Right ventricle myocardium inferior (tissue), 1 donor: Measurements from ENCODE around the gene INO80C. TPM values are rescaled to one million over a fixed set of nuclear protein-coding genes. Genes with fewer than 3 reads are reported as not detected.

ENCODE experiments used
- ATAC-seq: fragments of 200-7000 bp; cut with Tn5 transposase; one replicate; pipeline ENCODE4 v1.9.1; 2020; ENCODE audit warnings: mild to moderate bottlenecking, moderate library complexity
- DNase-seq: peaks from one replicate; pipeline ENCODE4 v3.0.0; 2021; ENCODE audit errors: missing footprints
- intact Hi-C: fragments of 100-400 bp; cut with DNase I; formaldehyde crosslinking; loops from one replicate; pipeline ENCODE4 v1.11.0; 2022
- total RNA-seq: library from RNA; stranded (reverse); fragmentation: NEBNext Ultra II Directional; extraction: Animal tissue kit (Norgen Biotek cat#: 25700); gene quantifications from one replicate; pipeline ENCODE4 v1.2.1, GENCODE V29; 2021
- donor health status: DM: no; HTN: yes; CAD: no; lungs with severe emphysema.

Gene INO80C
- total RNA-seq, 1 donor from 2014 or later: 21.3 TPM

DNA sequence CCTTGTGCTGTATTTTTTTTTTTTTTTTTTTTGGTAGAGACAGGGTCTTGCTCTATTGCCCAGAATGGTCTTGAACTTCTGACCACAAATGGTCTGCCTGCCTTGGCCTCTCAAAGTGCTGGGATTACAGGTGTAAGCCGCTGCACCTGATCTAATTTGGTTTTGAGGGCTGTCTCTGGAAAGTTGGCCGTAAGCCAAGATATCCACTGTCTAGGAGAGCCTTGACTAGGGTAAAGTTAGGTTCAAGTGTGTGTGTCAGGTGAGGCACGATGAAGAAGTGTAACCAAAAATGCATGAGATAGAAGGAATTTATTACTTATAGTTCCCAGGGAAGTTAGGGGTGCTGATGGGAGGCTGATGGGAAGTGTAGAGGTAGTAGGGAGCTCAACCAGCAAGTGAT lies 46.7 kb downstream of the INO80C start:
- intact Hi-C loops: no loop called here
- no peak for DNase-seq

DNA sequence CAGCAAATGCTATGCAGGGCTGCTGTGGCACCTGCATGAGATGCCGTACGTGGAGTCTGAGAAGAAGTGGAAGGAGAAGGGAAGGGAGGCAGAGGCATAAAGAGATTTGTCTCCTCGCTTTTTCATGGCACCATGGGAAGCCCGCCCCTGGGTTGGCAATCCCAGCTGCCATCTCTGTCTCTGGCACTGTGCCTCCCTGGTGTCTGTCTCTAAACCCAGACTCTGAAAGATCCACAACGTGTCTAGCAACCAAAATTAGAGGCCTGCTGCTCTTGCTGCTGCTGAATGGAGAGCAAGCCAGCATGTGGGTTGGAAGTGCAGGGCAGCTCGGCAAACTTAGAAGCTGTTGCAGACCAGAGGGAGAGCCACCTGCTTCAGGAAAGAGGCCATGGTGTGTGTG lies 53.1 kb downstream of the INO80C start:
- ATAC-seq (no peak), DNase-seq (no peak)
- intact Hi-C loops: no loop called here

More for the DNA sequence above, 46.7 kb downstream of the INO80C start:
- ATAC-seq: no peak

DNA sequence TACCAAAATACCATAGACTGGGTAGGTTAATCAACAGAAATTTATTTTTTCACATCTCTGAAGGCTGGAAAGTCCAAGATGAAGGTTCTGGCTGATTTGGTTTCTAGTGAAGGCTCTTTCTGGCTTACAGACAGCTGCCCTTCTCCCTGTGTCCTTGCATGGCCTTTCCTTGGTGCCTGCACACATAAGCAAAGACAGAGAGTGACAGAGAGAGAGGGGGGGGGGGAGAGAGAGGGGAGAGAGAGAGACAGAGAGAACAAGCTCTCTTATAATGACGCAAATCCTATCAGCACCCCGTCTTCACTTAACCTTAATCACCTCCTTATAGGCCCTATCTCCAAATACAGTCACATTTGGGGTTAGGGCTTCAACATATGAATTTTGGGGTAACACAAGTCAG lies 53.9 kb downstream of the INO80C start:
- no peak for ATAC-seq
- intact Hi-C loops: no loop called here
- no peak for DNase-seq

DNA sequence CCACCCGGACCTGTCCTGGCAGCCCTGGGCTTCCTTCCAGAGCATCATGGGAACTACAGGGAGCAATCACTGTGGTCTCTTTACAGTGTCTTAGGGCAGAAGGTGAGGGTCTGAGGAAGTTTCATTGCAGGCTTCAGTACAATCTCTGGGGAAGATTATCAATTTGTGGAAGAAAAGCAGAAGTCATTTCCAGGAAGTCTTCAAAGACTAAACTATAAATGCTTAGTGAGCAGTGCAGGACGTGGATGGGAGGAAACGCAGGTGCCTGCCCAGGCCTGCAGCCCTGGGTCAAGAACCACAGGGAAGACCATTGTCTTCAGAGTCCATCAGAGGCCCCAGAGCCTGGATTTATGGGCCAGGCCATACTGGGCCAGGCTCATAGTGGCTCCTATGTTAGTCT lies 54.3 kb downstream of the INO80C start:
- intact Hi-C loops: no loop called here
- ATAC-seq: peak; percentile 24

DNA sequence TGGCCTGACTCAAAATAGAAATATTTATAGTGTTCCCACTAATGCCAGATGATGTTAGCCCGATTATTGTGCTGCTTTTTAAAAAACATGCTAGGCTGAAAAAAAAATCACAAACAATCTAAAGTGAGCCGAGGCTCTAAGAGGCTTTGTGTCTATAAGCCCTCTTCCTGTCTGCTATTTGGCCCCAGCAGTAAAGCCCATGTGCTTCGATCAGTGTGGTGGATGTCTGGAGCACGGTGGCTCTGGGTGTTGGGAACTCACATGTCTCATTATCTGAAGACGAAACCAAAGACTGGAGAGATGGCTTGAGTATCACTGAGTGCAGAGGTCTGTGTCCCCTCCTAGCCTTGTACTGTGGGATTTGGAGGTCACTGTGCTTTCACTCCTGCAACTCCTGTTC lies 55.1 kb downstream of the INO80C start:
- DNase-seq: no peak
- peak; percentile 10 for ATAC-seq
- intact Hi-C loops: no loop called here

More for the DNA sequence above, 54.3 kb downstream of the INO80C start:
- DNase-seq: no peak

DNA sequence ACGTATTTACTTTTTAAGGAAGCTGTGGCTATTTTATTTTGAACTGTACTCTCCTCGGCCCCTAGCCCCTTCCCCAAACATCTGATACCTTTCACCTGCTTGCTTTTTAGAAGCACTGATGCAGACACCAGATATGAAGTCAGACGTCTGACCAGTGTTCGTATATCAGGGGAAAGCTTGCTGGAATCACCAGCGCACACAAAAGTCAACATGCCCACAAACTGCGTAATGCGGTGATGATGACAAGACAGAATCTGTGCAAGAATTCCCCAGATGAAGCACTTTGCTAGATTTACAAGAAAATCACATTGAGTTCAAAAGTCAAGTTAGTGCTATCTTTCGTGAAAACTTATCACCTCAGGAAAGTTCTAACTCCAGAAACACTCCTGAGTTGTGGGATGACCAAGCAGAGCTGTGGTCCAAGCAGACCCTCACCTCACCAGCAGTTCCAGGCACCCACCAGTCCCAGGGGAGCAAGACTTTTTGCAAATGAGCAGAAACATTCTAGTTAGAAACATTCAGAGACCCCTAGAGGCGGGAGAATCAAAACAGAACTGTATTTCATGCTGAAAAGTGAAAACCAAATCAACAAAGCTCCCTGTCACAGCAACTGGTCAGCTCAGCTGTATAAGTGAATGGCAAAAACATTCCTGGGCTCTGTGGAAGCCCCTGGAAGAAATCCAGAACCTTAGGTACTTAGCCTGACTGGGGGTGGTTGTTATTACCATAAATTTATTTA lies 55.7 kb downstream of the INO80C start:
- ATAC-seq: no peak

DNA sequence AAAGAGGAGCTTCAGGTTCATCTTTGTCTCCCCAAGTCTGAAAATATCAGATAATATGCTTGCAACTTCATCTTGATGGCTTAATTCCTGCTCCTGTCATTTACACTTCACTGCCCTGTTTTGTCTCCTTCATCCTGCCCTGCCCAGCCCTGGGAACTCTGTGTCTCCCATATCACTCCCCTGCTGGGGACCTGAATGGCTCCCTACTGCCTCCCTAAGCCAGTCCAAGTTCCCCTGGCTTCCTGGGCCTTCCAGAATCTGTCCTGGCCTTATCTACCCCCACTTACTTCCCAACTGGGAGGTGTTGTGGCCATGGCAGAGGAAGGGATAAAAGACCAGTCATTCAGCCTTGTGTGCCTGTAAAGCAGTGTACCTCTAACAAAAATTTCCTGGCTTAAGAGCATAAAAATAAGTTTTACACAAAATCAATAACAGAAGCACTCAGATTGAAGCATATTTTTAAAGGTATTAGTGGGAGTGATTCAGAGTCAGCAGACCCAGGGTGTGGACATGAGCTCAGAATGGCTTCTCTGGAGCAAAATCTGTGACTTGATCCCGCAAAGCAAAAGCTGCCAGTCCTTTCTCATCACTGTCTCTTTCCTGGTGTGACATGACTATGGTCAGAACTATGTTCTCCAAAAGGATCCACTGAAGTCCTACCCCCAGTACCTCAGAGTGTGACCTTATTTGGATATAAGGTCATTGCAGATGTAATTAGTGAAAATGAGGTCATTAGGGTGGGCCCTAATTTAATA lies 59.1 kb downstream of the INO80C start:
- ATAC-seq (no peak), DNase-seq (no peak)
- intact Hi-C loops: no loop called here

More for the DNA sequence above, 55.7 kb downstream of the INO80C start:
- no peak for DNase-seq
- intact Hi-C loops: no loop called here

DNA sequence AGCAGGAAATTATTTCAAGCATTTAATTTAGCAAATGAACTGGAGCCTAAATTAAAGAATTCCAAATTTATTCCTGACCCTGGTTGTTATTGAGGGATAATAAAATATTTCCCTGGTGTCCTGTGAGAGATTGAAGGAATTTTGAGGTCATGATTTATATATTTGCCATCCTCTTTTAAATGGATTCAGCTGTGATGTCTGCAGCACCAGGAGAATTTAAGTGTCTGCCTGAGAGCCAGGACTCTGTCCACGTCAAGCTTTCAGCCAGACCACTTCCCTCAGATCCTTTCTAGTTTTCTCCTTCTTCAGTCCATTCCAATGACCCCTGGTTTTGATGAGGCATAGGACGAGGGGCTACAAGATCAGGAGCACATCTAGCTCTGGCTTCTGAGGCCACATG lies 59.9 kb downstream of the INO80C start:
- intact Hi-C loops: no loop called here

DNA sequence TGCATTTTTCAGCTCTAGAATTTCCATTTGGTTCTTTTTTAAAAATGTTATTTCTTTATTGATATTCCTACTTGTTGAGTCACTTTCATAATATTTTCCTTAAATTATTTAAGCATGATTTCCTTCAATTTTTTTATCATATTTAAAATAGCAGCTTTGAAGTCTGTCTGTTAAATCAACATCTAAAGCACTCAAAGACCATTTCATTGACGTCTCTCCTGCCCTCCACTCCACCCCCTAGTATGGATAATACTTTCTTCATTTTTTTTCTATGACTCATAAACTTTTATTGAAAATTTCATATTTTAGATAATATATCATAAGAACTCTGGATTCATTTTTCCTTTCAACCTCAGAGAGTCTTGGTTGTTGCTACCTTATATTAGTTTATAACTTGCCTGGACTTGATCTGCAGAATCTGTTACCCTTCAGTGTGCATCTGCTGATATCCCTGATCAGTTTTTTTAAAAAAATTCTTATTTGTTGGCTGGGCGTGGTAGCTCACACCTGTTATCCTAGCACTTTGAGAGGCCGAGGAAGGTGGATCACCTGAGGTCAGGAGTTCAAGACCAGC lies 61.6 kb downstream of the INO80C start:
- intact Hi-C loops: no loop called here
- ATAC-seq (no peak), DNase-seq (no peak)

More for the DNA sequence above, 59.9 kb downstream of the INO80C start:
- DNase-seq (no peak), ATAC-seq (no peak)

DNA sequence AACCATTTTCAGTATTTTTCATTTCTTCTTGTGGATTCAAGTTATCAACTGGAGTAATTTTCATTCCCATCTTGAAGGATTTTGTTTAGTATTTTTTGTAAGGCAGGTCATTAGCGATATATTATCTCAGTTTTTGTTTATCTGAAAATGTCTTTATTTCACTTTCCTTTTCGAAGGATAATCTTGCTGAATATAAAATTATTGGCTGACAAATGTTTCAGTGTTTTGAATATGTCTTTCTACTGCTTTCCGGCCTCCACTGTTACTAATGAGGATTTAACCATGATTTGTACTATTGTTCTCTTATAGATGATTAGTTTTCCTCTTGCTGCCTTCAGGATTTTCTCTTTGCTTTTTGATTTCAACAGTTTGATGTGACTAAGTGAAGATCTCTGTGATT lies 62.4 kb downstream of the INO80C start:
- intact Hi-C loops: no loop called here
- ATAC-seq (no peak), DNase-seq (no peak)

DNA sequence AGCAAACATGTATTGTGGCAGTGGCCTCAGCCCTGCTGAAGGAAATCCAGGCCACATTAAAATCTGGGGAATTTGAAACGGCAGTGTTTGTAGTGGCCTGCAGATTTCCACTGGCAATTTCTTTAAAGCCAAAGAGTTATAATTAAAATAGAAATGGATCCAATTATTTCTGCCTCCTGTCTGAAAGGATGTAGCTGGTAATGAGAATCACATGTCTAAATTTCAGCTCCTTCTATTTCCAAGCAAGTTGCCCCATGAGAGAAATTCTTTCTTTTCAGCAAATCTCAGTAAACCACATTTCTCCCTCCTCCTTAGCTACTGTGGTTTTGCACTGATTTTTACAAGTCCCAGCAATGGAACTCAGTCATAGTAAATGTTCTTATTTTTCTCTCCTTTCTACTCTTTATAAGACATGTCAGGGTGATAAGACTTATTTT lies 65.2 kb downstream of the INO80C start:
- ATAC-seq: peak; percentile 37
- intact Hi-C loops: no loop called here
- no peak for DNase-seq

DNA sequence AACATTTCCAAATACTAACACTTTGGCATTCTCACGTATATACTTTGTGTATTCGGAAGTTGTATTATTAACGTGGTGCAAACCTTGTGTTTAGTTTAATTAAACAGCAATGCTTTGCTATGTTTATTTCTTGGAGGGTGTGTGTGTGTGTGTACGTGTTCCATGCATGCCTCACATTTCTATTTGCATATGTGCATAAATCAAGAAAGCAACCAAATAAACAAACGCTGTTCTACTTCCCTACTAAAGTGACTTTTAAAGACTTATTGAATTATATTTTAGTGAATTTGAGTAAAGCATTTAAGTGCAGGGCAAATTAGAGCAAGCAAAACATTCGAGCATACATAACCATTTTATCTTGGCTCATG lies 66.4 kb downstream of the INO80C start:
- no peak for ATAC-seq
- DNase-seq: no peak
- intact Hi-C loops: no loop called here

DNA sequence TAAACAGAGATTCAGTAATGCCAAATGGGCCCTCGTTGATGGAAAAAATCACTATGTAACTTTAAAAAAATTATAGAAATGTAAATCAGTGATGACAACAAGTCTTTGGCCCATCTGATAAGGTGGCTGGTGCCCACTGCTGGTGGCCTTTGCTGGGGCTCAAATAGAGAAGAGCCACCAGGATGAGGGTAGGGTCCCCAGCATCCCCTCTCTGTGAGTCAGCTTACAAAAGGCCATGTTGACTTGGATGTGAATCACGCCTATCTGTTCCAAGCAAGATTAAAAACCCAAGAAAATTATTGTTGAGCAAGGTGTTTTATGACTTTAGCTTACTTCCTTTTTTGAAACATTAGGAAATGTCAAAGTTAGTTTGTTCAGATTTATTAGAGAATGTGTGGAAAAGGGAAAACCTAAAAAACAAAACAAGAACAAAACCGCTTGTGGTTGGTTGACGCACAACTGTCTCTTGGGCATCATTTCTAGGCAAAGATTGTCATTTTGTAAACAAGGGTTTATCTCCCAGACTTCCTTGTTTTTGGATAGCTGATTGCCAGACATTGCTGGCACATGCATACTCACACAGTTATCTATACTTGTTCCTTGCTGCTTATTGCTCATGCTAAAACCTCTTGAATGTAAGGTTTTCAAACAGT lies 66.9 kb downstream of the INO80C start:
- no peak for ATAC-seq
- DNase-seq: no peak
- intact Hi-C loops: no loop called here

DNA sequence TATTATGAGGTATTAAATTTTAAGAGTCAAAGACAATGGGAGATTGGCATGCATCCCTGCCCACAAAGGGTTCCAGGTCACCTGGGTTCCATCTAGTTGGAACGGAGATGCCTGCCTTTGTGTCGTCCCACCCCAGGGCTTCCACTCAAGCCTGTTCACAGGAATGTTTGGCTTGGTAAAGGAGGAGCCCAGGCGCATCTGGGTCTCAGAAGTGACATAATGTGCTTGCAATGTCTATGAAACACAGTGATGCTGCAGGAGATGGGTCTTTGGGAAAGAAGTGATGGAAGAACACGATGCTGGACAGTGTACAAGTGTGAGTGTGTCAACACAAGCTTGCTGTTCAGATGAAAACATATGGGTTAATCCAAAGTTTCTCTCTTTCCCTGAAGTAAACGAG lies 71.0 kb downstream of the INO80C start:
- ATAC-seq: no peak
- intact Hi-C loops: no loop called here
- no peak for DNase-seq

DNA sequence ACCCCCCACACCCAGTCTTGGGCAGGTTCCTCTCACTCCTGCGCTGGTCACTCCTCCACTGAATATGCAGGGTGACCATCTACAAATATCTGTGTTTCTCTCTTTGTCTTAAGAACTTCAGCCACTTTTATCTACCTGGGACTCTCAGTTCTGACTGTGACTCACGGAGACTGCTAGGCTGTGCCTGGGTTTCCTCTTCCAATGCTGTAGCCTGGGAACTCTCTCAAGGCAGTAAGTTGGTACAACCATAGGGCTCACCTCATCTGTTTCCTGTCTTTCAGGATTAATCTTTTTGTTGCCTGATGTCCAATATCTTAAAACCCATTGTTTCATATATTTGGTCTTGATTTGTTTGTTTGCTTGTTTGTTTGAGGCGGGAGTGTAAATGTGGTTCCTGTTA lies 73.4 kb downstream of the INO80C start:
- intact Hi-C loops: no loop called here
- ATAC-seq (no peak), DNase-seq (no peak)

DNA sequence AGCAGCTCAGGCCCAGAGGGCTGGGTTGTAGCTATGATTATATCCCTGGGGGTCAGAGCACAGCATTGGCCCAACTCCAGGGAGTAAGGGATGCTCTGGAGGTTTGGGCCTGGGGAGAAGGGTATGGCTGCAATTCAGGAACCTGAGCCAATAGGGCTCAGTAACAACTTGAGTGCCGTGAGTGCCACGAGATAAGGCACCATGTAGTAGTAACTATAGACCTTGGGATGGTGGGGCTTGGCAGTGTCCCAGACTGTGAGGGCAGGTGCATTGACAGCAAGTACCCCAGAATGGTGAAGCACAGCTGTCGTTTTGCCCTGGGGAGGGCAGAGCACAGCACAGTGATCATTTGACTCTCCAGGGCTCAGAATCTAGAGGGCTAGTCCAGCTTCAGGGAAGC lies 75.5 kb downstream of the INO80C start:
- no peak for DNase-seq
- intact Hi-C loops: no loop called here
- ATAC-seq: peak; percentile 63

DNA sequence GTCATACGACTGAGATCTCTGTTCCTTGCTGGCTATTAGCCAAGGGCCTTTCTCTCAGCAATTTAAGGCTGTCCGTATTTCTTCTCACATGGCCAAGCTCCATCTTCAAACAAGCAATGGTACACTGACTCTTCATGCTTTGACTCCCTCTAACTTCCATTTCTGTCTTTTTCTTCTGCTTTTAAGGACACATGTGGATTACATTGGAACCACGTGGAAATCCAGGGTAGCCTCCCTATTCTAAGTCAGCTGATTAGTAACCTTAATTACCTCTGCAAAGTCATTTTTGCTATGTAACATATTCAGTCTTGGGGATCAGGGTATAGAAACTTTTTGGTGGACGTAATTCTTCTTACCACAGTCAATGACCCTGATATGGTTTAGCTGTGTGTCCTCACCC lies 79.2 kb downstream of the INO80C start:
- DNase-seq (no peak), ATAC-seq (no peak)
- intact Hi-C loops: loop anchor here (10.0 kb wide), 1 partner anchor 276 kb away; no protein-coding TSS in a partner anchor
